ENCODE measurements around the gene MEF2A.

DNA sequence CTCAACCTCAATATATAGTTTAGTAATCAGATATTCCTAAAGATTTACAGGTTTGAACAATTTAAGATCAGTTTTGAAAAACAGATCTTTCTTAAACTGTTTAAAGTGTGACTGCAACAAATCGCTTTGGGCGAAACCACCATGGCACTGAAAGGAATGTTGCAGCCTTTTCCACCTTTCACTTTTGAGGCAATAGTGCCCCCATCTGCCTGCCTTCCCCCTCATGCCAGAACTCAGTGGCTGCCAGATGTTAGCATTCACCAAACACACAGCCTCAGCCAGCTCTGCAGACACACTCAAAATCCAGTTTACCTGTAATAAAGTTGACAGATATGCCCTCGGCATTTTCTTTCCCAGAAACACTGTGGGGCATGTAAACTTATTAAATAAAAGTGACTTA, 164.1 kb downstream of the MEF2A start:
- TF ChIP-seq TAF1 (IDR thresholded peaks at IDR 0.05; ENCODE audit: borderline replicate concordance, insufficient read depth, low read length): no peak
- TF ChIP-seq SIN3A (IDR thresholded peaks at IDR 0.05; ENCODE audit: borderline replicate concordance, insufficient read depth, low read length): no peak
